ENCODE data around the gene HIF3A. TPM values are rescaled to one million over a fixed set of nuclear protein-coding genes. Genes with fewer than 3 reads are reported as not detected.
A peak's percentile ranks its signal among the peaks of the same experiment; 100 is the strongest.
"Not testable (repeated sequence)": the region's sequence is repeated elsewhere in the genome, so short reads cannot be mapped to it uniquely, and the experiment has no call there.

The HIF3A gene
- total RNA-seq, result 100 to 1,000 TPM in 2 of 4 donors, 10 to 100 TPM in 2; 18.4 to 262 (median 91.2) TPM

- no peaks in the 10 kb centered on the region for H3K9me3 ChIP-seq
- peak in 2 of 3 donors; percentile 81 to 82 for DNase-seq
- H3K27me3 ChIP-seq, result no peaks in the 10 kb centered on the region
- H3K36me3 ChIP-seq, result no peaks in the 10 kb centered on the region
- TF ChIP-seq CTCF (IDR thresholded peaks at IDR 0.05) (no peak), POLR2A (IDR thresholded peaks at IDR 0.05) (peak in 1 of 2 donors; percentile 52)
- peak within 1 kb of the TSS; percentile 68 to 93 (median 86) for H3K27ac ChIP-seq
- H3K4me3 ChIP-seq, result peak within 1 kb of the TSS; percentile 4 to 56 (median 24)
- H3K4me1 ChIP-seq, result peaks cover 0 to 49% (median 8%) of the 10 kb centered on the region in 4 donors
Measured at GRCh38 chr19:46296722-46297461, at the start of gene HIF3A. Gene HIF3A (plus strand): TSS chr19:46297042. CDS start chr19:46297077, 35 bp downstream.

GRCh38 chr19:46250076-46250735 is 46.6 kb upstream of the HIF3A start:
- Histone ChIP-seq H3K27ac (no peak overlapping the region), H3K9me3 (no peaks in the 10 kb centered on the region), H3K36me3 (no peaks in the 10 kb centered on the region), H3K27me3 (no peaks in the 10 kb centered on the region), H3K4me1 (no peaks in the 10 kb centered on the region), H3K4me3 (no peak overlapping the region)
- DNase-seq, result no peak
- no peak for TF ChIP-seq CTCF (IDR thresholded peaks at IDR 0.05)
- no peak for TF ChIP-seq POLR2A (IDR thresholded peaks at IDR 0.05)

- Histone ChIP-seq H3K4me3 (no peak overlapping the region), H3K36me3 (no peaks in the 10 kb centered on the region), H3K27me3 (no peaks in the 10 kb centered on the region), H3K9me3 (no peaks in the 10 kb centered on the region), H3K27ac (no peak overlapping the region), H3K4me1 (no peaks in the 10 kb centered on the region)
- no peak for DNase-seq
- TF ChIP-seq POLR2A (IDR thresholded peaks at IDR 0.05) (no peak), CTCF (IDR thresholded peaks at IDR 0.05) (no peak)
Measured at GRCh38 chr19:46251416-46251815, 45.4 kb upstream of the HIF3A start.

GRCh38 chr19:46254776-46255175 is 42.1 kb upstream of the HIF3A start:
- no peak for TF ChIP-seq POLR2A (IDR thresholded peaks at IDR 0.05)
- TF ChIP-seq CTCF (IDR thresholded peaks at IDR 0.05), result no peak
- Histone ChIP-seq H3K27me3 (no peaks in the 10 kb centered on the region), H3K4me3 (no peak overlapping the region), H3K9me3 (no peaks in the 10 kb centered on the region), H3K4me1 (no peaks in the 10 kb centered on the region), H3K36me3 (no peaks in the 10 kb centered on the region), H3K27ac (no peak overlapping the region)
- DNase-seq, result no peak

- Histone ChIP-seq H3K36me3 (no peaks in the 10 kb centered on the region), H3K27me3 (no peaks in the 10 kb centered on the region), H3K9me3 (no peaks in the 10 kb centered on the region), H3K4me1 (no peaks in the 10 kb centered on the region), H3K4me3 (no peak overlapping the region), H3K27ac (no peak overlapping the region)
- TF ChIP-seq POLR2A (IDR thresholded peaks at IDR 0.05) (no peak), CTCF (IDR thresholded peaks at IDR 0.05) (no peak)
- no peak for DNase-seq
Measured at GRCh38 chr19:46256855-46257254, 40.0 kb upstream of the HIF3A start.

GRCh38 chr19:46261501-46261900 is 35.3 kb upstream of the HIF3A start:
- not testable (repeated sequence) for H3K4me1 ChIP-seq, DNase-seq, H3K9me3 ChIP-seq, H3K36me3 ChIP-seq, H3K27me3 ChIP-seq, H3K27ac ChIP-seq, H3K4me3 ChIP-seq

GRCh38 chr19:46262684-46263296 is 34.1 kb upstream of the HIF3A start:
- DNase-seq, H3K27me3 ChIP-seq, H3K4me1 ChIP-seq, H3K9me3 ChIP-seq, H3K36me3 ChIP-seq, H3K4me3 ChIP-seq, H3K27ac ChIP-seq: not testable (repeated sequence)

- H3K4me3 ChIP-seq, H3K36me3 ChIP-seq, H3K27me3 ChIP-seq, H3K27ac ChIP-seq, H3K9me3 ChIP-seq, DNase-seq, H3K4me1 ChIP-seq: not testable (repeated sequence)
Measured at GRCh38 chr19:46264801-46265200, 32.0 kb upstream of the HIF3A start.
